Body of pancreas (tissue), 4 donors: ENCODE results near the gene OR56B4. TPM values are rescaled to one million over a fixed set of nuclear protein-coding genes. Genes with fewer than 3 reads are reported as not detected.

Source experiments
- ATAC-seq: fragments of 150-250 bp; one replicate; pipeline ENCODE4 v1.9.1; 2016
- DNase-seq, 4 donors: peaks; one replicate each; pipeline ENCODE4 v3.0.0-alpha.2; 2019
- H3K27ac ChIP-seq, 4 donors: fragments of 200-600 bp; sonication (generic); 1 replicate in 3 of 4; 2 replicates in 1 of 4; pipeline versions ENCODE4 v1.5.1 to v1.6.1; 2016 to 2019; ENCODE audit warnings: mild to moderate bottlenecking in 1 of 4, mixed read lengths in 1 of 4, moderate library complexity in 1 of 4
- H3K27me3 ChIP-seq, 2 donors: fragments of 200-600 bp; sonication (generic); one replicate each; pipeline ENCODE4 v1.6.0; 2016; ENCODE audit warnings: mild to moderate bottlenecking in 1 of 2
- H3K36me3 ChIP-seq, 2 donors: fragments of 200-600 bp; sonication (generic); replicated peaks in 1 of 2; 2 replicates each; pipeline ENCODE4 v1.5.1; 2016; ENCODE audit warnings: low read depth in 2 of 2; ENCODE audit not compliant: insufficient read depth in 1 of 2
- H3K4me1 ChIP-seq: fragments of 200-600 bp; sonication (generic); one replicate; pipeline ENCODE4 v1.6.0; 2016
- H3K4me3 ChIP-seq, 2 donors: fragments of 200-600 bp; sonication (generic); 1 replicate in 1 of 2; 2 replicates in 1 of 2; pipeline ENCODE4 v1.5.1; 2016 to 2019
- H3K9me3 ChIP-seq, 3 donors: fragments of 200-600 bp; sonication (generic); 1 replicate in 2 of 3; 2 replicates in 1 of 3; pipeline ENCODE4 v1.5.1; 2016
- POLR2A ChIP-seq, 3 donors: fragments of 450-650 bp; IDR thresholded peaks; one replicate each; pipeline ENCODE4 v1.6.1; 2016; ENCODE audit warnings: antibody characterized with exemption in 3 of 3, mild to moderate bottlenecking in 2 of 3
- WGBS, 2 donors: methylation state at CpG; one replicate each; pipeline ENCODE4 v1.1.5; 2017; 5-methylcytosine and 5-hydroxymethylcytosine counted together
- intact Hi-C: fragments of 100-400 bp; cut with DNase I; formaldehyde crosslinking; loops from one replicate; pipeline ENCODE4 v1.15.1; 2023
- total RNA-seq, 2 donors: library from RNA; depleted of rRNA; stranded (reverse); fragments of >200 nt; gene quantifications; one replicate each; pipeline ENCODE4 v1.1.0, GENCODE V29; 2016
- TF ChIP-seq, protein P1 (sequence below), 7 experiments: fragments of 450-650 bp in 4 of 7; fragments of 200-600 bp in 3 of 7; sonication (generic) in 3 of 7; IDR thresholded peaks; one replicate each; pipeline ENCODE4 v1.5.1; 2016 to 2019; ENCODE audit warnings: antibody characterized with exemption in 7 of 7

Gene OR56B4
- total RNA-seq, 2 donors from 2014 or later = not detected

DNA sequence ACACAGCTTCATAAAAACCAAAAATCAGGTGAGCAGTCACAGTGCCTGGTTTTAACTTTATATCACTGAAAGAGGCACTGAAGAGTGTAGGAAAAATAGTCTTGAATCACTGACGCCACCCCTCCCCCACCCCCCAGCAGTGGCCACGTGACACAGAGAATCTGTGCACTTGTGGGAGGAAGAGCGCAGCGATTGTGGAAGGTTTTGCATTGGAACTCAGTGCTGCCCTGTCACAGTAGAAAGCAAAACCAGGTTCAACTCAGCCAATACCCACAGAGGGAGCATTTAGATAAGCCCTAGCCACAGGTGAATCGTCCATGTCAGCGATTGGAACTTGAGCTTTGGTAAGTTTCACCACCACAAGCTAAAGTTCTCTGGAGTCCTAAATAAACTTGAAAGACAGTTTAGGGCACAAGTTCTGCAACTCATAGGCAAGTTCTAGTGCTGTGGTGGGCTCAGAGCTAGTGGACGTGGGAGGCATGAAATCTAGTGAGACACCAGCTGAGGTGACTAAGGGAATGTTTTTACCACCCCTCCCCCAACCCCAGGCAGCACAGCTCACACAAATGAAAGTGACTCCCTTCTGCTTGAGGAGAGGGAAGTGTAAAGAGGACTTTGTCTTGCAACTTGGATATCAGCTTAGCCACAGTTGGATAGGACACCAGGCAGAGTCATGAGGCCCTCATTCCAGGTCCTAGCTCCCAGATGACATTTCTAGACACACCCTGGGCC lies 49.3 kb downstream of the OR56B4 start:
- Histone ChIP-seq H3K9me3 (no peaks in the 10 kb centered on the region), H3K36me3 (no peaks in the 10 kb centered on the region), H3K4me1 (no peaks in the 10 kb centered on the region), H3K4me3 (no peak overlapping the region), H3K27ac (no peak overlapping the region), H3K27me3 (no peaks in the 10 kb centered on the region)
- intact Hi-C loops = no loop called here
- 52 to 67% methylated on average over 5 to 7 of the region's 7 CpGs for WGBS, 2 donors
- TF ChIP-seq POLR2A (IDR thresholded peaks at IDR 0.05) = no peak
- TF ChIP-seq, protein P1, sequence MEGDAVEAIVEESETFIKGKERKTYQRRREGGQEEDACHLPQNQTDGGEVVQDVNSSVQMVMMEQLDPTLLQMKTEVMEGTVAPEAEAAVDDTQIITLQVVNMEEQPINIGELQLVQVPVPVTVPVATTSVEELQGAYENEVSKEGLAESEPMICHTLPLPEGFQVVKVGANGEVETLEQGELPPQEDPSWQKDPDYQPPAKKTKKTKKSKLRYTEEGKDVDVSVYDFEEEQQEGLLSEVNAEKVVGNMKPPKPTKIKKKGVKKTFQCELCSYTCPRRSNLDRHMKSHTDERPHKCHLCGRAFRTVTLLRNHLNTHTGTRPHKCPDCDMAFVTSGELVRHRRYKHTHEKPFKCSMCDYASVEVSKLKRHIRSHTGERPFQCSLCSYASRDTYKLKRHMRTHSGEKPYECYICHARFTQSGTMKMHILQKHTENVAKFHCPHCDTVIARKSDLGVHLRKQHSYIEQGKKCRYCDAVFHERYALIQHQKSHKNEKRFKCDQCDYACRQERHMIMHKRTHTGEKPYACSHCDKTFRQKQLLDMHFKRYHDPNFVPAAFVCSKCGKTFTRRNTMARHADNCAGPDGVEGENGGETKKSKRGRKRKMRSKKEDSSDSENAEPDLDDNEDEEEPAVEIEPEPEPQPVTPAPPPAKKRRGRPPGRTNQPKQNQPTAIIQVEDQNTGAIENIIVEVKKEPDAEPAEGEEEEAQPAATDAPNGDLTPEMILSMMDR (IDR thresholded peaks at IDR 0.05) = no peak
- ATAC-seq = no peak
- no peak for DNase-seq

Other genes with a start within 250 kb of the OR56B4 start
- not detected for gene OR52E8, start 250.0 kb upstream of the OR56B4 start, total RNA-seq
- gene OR52E4, start 227.1 kb upstream of the OR56B4 start, total RNA-seq = not detected
- not detected for gene OR52E5, start 214.5 kb upstream of the OR56B4 start, total RNA-seq
- gene OR56A3, start 165.4 kb upstream of the OR56B4 start, total RNA-seq = not detected
- not detected for gene OR56A5, start 139.2 kb upstream of the OR56B4 start, total RNA-seq
- not detected for gene OR52L1, start 120.7 kb upstream of the OR56B4 start, total RNA-seq
- not detected for gene OR56A4, start 100.7 kb upstream of the OR56B4 start, total RNA-seq
- gene OR56A1, start 76.9 kb upstream of the OR56B4 start, total RNA-seq = not detected
- gene OR52B2, start 62.6 kb downstream of the OR56B4 start, total RNA-seq = not detected
- gene OR52W1, start 91.5 kb downstream of the OR56B4 start, total RNA-seq = not detected
- not detected for gene C11orf42, start 97.9 kb downstream of the OR56B4 start, total RNA-seq
- 10 to 100 TPM; 31.9 to 54.7 TPM for gene FHIP1B, start 127.0 kb downstream of the OR56B4 start, total RNA-seq
- gene CNGA4, start 131.4 kb downstream of the OR56B4 start, total RNA-seq = not detected
- gene CCKBR, start 152.2 kb downstream of the OR56B4 start, total RNA-seq = 1 to 10 TPM; 1.0 to 3.3 TPM
- 10 to 100 TPM; 47.7 to 76.5 TPM for gene CAVIN3, start 212.8 kb downstream of the OR56B4 start, total RNA-seq